H1 (cell line): ENCODE data around the gene USP24. TPM values are rescaled to one million over a fixed set of nuclear protein-coding genes. Genes with fewer than 3 reads are reported as not detected.

ENCODE experiments used
- GTF2F1 ChIP-seq: IDR thresholded peaks from 2 replicates; pipeline ENCODE4 v1.6.1; 2012; ENCODE audit warnings: low read depth, low read length, improper control_type of control experiment, borderline replicate concordance
- JUND ChIP-seq: IDR thresholded peaks from 2 replicates; pipeline ENCODE4 v1.6.1; 2011; ENCODE audit warnings: mild to moderate bottlenecking, improper control_type of control experiment, low read length
- KDM4A ChIP-seq: IDR thresholded peaks from one replicate; pipeline ENCODE4 v1.7.1; 2012; ENCODE audit warnings: low read depth, mild to moderate bottlenecking, moderate library complexity, low read length, inconsistent platforms; ENCODE audit not compliant: severe bottlenecking
- SUZ12 ChIP-seq: fragments of 200-600 bp; sonication (generic); IDR thresholded peaks from 2 replicates; pipeline ENCODE4 v1.6.1; 2012; ENCODE audit warnings: mild to moderate bottlenecking, inconsistent platforms, low read length, moderate library complexity, mixed read lengths
- TAF7 ChIP-seq: optimal IDR thresholded peaks from 2 replicates; pipeline ENCODE3; 2011; ENCODE audit warnings: low read depth, mild to moderate bottlenecking, inconsistent platforms, low read length, moderate library complexity, borderline replicate concordance
- TEAD4 ChIP-seq: IDR thresholded peaks from 2 replicates; pipeline ENCODE4 v1.6.1; 2012; ENCODE audit warnings: low read depth, low read length, inconsistent platforms, mixed read lengths
- polyA plus RNA-seq, 7 experiments: library from polyadenylated mRNA; depleted of rRNA in 3 of 7; stranded (reverse) in 5 of 7; unstranded in 2 of 7; fragments of >200 nt in 5 of 7; fragments of 200-250 nt in 2 of 7; gene quantifications; 1 replicate in 5 of 7; 2 replicates in 1 of 7; 4 replicates in 1 of 7; pipeline versions ENCODE4 v1.2.1 to v1.2.3, GENCODE V29; 2011 to 2013; ENCODE audit warnings: missing spikeins in 2 of 7, mixed read lengths in 2 of 7
- total RNA-seq: library from RNA; stranded (reverse); fragmentation: NEBNext Ultra II Directional; extraction: Animal tissue kit (Norgen Biotek cat#: 25700); gene quantifications from 2 replicates; pipeline ENCODE4 v1.2.1, GENCODE V29; 2021

USP24 gene
- total and polyA plus RNA-seq, 2 of the 8 experiments (the other 6 are each of a cell fraction or from before 2014, with no cell fraction given): 11.1 to 34.6 TPM

DNA sequence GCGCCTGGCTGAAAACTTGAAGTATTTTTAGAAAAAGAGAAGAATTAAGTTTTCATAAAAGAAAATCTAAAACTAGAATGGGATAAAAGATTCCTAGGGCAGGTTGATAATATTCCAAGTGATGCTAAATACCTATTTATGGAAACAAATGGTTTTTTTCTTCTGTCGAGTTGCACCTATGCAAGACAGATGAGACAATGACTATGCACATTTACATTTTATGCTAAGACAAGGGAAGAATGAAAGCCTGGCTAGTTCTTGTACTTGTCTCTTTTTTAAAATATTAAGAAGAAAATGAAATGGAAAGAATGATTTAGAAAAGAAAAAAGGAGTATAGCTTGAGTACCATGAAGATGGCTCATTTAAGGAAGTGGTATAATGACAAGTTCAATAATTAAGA is 24.4 kb upstream of the USP24 start (continued):
- TF ChIP-seq GTF2F1 (no peak), TEAD4 (no peak), JUND (no peak), KDM4A (no peak), TAF7 (no peak), SUZ12 (no peak)
